ENCODE measurements around the gene BAK1. TPM values are rescaled to one million over a fixed set of nuclear protein-coding genes. Genes with fewer than 3 reads are reported as not detected.

Gene BAK1
- total RNA-seq, 1 donor from 2014 or later: 11.5 TPM

- no peaks in the 10 kb centered on the region for H3K36me3 Mint-ChIP-seq (ENCODE audit: unreplicated experiment)
- H3K27me3 Mint-ChIP-seq (ENCODE audit: unreplicated experiment): peaks cover 3% of the 10 kb centered on the region
- no peak overlapping the region for H3K27ac Mint-ChIP-seq (ENCODE audit: unreplicated experiment)
- no peak for DNase-seq
- no peaks in the 10 kb centered on the region for H3K4me1 Mint-ChIP-seq (ENCODE audit: low read depth, unreplicated experiment)
- no peak overlapping the region for H3K4me3 Mint-ChIP-seq (ENCODE audit: unreplicated experiment)
- H3K9me3 Mint-ChIP-seq (ENCODE audit: unreplicated experiment): no peaks in the 10 kb centered on the region
- no peak for TF ChIP-seq CTCF (IDR thresholded peaks at IDR 0.05; ENCODE audit: partially characterized antibody, unreplicated experiment)
Measured at GRCh38 chr6:33552252-33552651, 27.8 kb downstream of the BAK1 start.

GRCh38 chr6:33551538-33551937, 28.5 kb downstream of the BAK1 start:
- no peak overlapping the region for H3K4me3 Mint-ChIP-seq (ENCODE audit: unreplicated experiment)
- no peak for TF ChIP-seq CTCF (IDR thresholded peaks at IDR 0.05; ENCODE audit: partially characterized antibody, unreplicated experiment)
- H3K36me3 Mint-ChIP-seq (ENCODE audit: unreplicated experiment): no peaks in the 10 kb centered on the region
- H3K27me3 Mint-ChIP-seq (ENCODE audit: unreplicated experiment): peaks cover 2% of the 10 kb centered on the region
- no peaks in the 10 kb centered on the region for H3K9me3 Mint-ChIP-seq (ENCODE audit: unreplicated experiment)
- H3K27ac Mint-ChIP-seq (ENCODE audit: unreplicated experiment): no peak overlapping the region
- H3K4me1 Mint-ChIP-seq (ENCODE audit: low read depth, unreplicated experiment): no peaks in the 10 kb centered on the region
- no peak for DNase-seq

- H3K36me3 Mint-ChIP-seq (ENCODE audit: unreplicated experiment): no peaks in the 10 kb centered on the region
- H3K4me1 Mint-ChIP-seq (ENCODE audit: low read depth, unreplicated experiment): no peaks in the 10 kb centered on the region
- TF ChIP-seq CTCF (IDR thresholded peaks at IDR 0.05; ENCODE audit: partially characterized antibody, unreplicated experiment): no peak
- H3K4me3 Mint-ChIP-seq (ENCODE audit: unreplicated experiment): no peak overlapping the region
- H3K9me3 Mint-ChIP-seq (ENCODE audit: unreplicated experiment): no peaks in the 10 kb centered on the region
- H3K27me3 Mint-ChIP-seq (ENCODE audit: unreplicated experiment): no peaks in the 10 kb centered on the region
- no peak for DNase-seq
- no peak overlapping the region for H3K27ac Mint-ChIP-seq (ENCODE audit: unreplicated experiment)
Measured at GRCh38 chr6:33549896-33550295, 30.2 kb downstream of the BAK1 start.

GRCh38 chr6:33549196-33549595, 30.9 kb downstream of the BAK1 start:
- no peak overlapping the region for H3K27ac Mint-ChIP-seq (ENCODE audit: unreplicated experiment)
- no peaks in the 10 kb centered on the region for H3K4me1 Mint-ChIP-seq (ENCODE audit: low read depth, unreplicated experiment)
- no peak for DNase-seq
- H3K36me3 Mint-ChIP-seq (ENCODE audit: unreplicated experiment): no peaks in the 10 kb centered on the region
- no peaks in the 10 kb centered on the region for H3K9me3 Mint-ChIP-seq (ENCODE audit: unreplicated experiment)
- TF ChIP-seq CTCF (IDR thresholded peaks at IDR 0.05; ENCODE audit: partially characterized antibody, unreplicated experiment): no peak
- H3K27me3 Mint-ChIP-seq (ENCODE audit: unreplicated experiment): no peaks in the 10 kb centered on the region
- H3K4me3 Mint-ChIP-seq (ENCODE audit: unreplicated experiment): no peak overlapping the region

GRCh38 chr6:33547499-33547898, 32.6 kb downstream of the BAK1 start:
- TF ChIP-seq CTCF (IDR thresholded peaks at IDR 0.05; ENCODE audit: partially characterized antibody, unreplicated experiment): no peak
- no peaks in the 10 kb centered on the region for H3K36me3 Mint-ChIP-seq (ENCODE audit: unreplicated experiment)
- no peak overlapping the region for H3K4me3 Mint-ChIP-seq (ENCODE audit: unreplicated experiment)
- DNase-seq: no peak
- no peaks in the 10 kb centered on the region for H3K9me3 Mint-ChIP-seq (ENCODE audit: unreplicated experiment)
- H3K27me3 Mint-ChIP-seq (ENCODE audit: unreplicated experiment): no peaks in the 10 kb centered on the region
- no peaks in the 10 kb centered on the region for H3K4me1 Mint-ChIP-seq (ENCODE audit: low read depth, unreplicated experiment)
- H3K27ac Mint-ChIP-seq (ENCODE audit: unreplicated experiment): no peak overlapping the region

All from glutamatergic neuron (in vitro differentiated cells).